TTC549 (cell line): ENCODE measurements around the gene GSTT2B.
"Not testable (repeated sequence)": the region's sequence is repeated elsewhere in the genome, so short reads cannot be mapped to it uniquely, and the experiment has no call there.

Experiments used
- FAIRE-seq: peaks from 2 replicates; lab custom pipeline; 2012; peaks lifted over from hg19 to GRCh38; lab: Jason Lieb, UNC

Gene GSTT2B

GRCh38 chr22:23940166-23940565 is 20.8 kb downstream of the GSTT2B start:
- not testable (repeated sequence) for FAIRE-seq

DNA sequence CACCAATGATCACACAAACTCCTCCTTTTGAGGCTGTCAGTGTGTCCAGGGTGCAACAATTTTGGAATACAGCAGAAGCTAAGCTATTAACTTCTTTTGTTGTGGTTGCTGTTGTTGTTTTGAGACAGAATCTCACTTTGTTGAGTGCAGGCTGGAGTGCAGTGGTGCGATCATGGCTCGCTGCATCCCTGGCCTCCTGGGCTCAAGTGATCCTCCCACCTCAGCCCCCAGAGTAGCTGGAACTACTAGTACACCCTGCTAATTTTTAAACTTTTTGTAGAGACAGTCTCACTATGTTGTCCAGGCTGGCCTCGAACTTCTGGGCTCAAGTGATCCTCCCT is 22.0 kb downstream of the GSTT2B start:
- no peak for FAIRE-seq

DNA sequence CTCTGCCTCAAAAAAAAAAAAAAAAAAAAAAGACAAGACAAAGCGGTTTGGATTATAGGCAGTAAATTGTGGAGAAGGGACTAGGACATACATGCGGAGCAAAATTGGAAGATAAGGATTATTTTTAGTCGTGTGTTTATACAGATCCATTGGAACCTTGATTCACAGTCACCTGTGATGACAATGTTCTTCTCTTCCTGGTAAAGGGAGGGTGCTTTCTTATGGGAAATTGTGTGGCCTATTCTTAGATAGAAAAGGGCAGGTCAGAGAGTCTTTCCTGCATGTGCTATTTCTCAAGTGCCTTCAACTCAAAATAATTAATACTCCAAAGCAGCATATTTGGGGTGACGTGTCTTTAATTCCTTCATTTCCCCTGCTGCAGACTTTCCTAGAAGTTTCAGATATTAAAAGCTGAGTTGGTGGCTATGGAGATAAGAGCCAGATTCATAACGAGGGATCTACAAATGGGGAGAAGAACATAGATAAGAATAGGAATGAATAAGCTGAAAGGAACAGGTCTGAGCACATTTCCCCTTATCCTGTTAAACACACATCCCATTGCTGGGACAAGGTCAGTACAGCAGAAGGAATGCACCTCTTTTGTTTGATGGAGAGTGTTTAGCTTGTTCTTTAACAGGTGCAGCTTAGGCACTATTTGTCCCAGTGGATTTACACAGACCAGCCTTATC is 22.5 kb downstream of the GSTT2B start:
- no peak for FAIRE-seq

GRCh38 chr22:23926561-23926960 is 34.4 kb downstream of the GSTT2B start:
- FAIRE-seq = no peak

DNA sequence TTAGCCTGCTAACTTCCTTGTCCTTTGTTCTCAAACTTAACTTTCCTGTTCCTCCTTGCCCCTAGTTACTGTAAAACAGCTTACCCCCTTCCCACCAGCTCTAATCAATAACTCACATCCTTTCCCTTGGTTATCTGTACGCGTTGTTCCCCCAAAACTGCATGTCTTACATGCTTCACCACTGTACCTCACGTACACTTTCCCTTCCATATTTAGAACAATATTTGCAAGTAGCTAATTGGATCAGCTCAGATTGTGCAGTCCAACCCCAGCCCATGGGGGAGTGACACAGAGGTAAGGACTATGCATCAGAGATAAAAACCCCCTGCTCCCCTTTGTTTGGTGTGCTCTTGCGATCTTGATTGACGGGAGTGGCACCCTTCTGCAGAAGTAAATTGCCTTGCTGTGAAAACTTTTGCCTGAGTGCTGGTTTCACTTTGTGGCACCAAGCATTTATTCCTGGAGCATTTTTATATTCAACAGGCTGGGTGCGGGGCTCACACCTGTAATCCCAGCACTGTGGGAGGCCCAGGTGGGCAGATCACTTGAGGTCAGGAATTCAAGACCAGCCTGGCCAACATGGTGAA is 35.9 kb downstream of the GSTT2B start:
- no peak for FAIRE-seq

GRCh38 chr22:23922921-23923320 is 38.1 kb downstream of the GSTT2B start:
- no peak for FAIRE-seq

DNA sequence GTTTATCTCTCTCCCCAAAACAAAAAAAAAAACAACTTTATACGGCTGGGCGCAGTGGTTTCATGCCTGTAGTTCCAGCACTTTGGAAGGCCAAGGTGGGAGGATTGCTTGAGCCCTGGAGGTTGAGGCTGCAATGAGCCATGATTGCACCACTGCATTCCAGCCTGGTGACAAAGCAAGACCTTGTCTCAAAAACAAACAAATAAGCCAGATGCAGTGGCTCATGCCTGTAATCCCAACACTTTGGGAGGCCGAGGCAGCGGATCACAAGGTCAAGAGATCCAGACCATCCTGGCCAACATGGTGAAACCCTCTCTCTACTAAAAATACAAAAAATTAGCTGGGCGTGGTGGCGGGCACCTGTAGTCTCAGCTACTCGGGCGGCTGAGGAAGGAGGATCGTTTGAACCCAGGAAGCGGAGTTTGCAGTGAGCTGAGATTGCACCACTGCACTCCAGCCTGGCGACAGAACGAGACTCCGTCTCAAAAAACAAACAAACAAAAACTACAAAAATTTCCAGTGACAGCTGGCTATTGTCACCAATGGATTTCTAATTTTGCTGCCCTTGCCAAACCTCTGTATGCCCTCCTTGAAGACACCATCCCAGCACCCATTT is 39.3 kb downstream of the GSTT2B start:
- not testable (repeated sequence) for FAIRE-seq

DNA sequence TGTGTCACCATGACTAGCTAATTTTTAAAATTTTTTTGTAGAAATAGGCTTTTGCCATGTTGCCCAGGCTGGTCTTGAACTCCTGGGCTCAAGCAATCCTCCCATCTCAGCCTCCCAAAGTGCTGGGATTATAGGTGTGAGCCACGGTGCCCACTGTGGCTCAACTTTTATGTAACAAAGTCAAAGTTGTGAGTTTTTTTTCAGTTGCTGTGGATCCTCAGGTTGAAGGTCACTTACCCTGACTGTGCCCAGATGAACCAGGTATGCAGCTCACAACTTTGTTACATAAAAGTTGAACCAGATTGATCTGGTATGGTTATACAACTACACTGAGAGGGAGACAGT is 40.8 kb downstream of the GSTT2B start:
- not testable (repeated sequence) for FAIRE-seq

DNA sequence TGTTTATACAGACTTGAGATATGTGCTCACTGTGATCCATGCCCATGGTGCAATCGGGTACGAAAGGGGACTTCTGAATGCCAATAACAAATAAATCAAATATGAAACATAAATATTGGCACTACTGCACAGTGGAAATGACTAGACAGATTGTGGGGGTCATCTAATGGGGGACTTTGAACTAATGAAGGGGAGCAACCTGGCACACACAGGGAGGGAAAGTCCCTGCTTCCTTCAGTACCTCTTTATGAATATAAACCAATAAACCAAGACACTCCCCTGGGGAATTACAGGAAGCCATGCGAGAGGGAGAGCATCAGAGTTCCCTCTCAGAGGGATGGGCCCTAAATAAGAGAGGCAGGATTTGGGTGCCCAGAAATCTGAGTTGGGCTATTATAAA is 45.7 kb downstream of the GSTT2B start:
- FAIRE-seq = no peak

DNA sequence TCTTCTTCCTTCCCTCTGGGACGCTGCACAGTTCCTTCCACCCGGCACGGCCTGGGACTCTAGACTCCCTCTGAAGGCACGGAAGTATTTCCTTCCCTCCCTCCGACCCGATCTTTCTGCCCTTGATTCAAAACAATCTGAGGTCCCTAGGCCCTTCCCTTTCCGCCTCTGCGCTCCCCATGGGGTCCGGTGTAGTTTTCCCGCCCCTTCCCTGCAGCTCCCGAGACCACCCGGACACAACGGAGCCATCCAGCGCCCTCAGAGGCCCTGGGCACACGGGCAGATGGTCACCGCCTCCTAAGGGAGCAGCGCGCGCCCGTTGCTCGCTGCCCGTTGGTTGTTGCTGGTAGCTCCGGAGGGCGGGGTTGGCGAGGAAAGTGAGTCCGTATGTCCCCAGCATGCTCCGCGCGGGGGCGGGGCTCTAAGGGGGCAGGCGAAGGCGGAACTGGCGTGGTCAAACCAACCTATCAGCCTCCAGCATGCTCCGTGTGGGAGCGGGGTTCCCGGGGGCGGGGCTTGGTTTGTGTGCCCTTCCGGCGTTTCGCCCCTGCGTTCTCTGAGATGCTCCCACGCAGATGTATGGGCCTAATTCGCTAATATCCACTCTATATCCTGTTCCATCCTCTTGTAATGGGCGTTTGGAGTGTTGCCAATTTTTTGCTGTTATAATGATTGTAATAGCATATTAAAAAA is 47.2 kb downstream of the GSTT2B start:
- no peak for FAIRE-seq

DNA sequence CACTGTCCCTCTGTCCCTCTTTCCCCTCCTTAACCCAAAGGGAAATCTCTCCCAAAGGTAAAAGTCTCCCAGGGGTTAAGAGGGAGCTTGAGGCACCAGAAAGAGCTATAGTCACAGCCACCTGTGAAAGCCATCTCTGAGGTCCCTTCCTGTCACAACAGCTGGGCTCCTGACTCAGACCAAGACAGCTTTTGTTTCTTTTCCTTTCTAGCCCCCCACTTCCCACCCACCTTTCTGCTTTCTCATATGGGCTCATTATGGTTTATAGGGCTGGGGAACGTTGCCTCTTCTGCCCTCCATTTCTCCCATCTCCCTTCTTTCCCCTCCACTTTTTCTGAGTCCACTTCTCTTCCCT is 47.7 kb downstream of the GSTT2B start:
- no peak for FAIRE-seq

DNA sequence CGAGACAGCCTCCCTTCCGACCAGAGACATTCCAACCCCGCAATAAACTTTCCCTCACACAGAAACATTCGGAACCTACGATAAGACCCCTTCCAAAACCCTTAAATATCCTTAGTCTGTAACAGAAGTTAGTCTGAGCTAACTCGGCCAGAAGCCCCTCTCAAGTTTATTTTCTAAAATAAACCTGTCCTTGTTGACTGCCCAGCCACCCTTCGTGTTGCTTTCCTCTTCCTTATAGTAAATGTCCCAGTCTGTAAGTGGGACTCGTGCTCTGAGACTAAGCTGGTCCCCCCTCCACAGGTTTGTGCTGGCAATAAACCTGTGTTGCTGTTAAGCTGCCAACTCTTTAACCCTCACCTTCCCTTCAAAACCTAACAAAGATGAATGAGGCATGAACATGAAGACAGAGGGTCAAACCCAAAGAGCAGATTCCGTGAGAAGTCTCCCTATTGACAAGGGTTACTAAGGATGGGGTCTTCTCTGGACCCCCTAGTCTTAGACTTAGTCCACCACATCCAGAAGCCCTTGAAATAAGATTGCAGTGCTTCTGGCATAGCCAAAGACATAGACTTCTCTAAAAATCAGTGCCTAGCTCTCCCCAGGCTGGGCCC is 48.6 kb downstream of the GSTT2B start:
- no peak for FAIRE-seq

GRCh38 chr22:23911318-23911980 is 49.5 kb downstream of the GSTT2B start:
- no peak for FAIRE-seq

DNA sequence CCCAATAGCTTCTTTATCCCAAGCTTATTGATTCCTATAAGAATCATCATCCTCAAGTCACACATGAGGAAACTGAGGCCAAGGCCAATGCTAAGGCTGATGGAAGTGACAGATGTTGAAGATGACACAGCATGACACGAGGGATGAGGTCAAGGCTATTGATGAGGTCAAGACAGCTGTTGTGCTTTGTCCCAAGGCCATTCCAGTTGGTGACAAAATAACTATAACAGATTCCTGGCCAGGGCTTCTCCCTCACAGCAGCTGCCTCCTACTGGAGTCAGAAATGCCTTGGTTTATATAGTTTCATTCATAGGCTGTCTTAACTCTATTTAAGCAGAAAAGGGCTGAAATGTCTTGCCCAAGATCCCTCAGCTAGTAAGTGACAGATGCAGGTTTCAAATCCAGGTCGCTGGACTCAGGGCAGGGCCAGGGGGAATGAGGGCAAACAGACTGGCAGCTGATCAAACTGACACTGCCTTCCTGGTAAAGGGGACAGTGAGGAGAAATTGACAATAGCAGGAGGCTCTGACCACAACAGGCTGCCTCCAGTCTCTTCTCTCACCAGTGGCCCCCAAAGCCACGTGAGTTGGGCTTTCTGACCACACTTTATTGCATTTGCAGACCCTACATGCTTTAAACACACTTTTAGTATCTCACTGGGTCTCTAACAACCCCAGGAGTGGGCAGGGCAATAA is 50.4 kb downstream of the GSTT2B start:
- no peak for FAIRE-seq

GRCh38 chr22:23909296-23909898 is 51.6 kb downstream of the GSTT2B start:
- FAIRE-seq = no peak

- no peak for FAIRE-seq
These were observed 52.3 kb downstream of the GSTT2B start for GRCh38 chr22:23908587-23909205.

GRCh38 chr22:23907423-23907822 is 53.6 kb downstream of the GSTT2B start:
- not testable (repeated sequence) for FAIRE-seq
